Spinal cord (tissue), 10 donors: ENCODE results near the gene MRPS11. TPM values are rescaled to one million over a fixed set of nuclear protein-coding genes. Genes with fewer than 3 reads are reported as not detected.
"Not testable (repeated sequence)": the region's sequence is repeated elsewhere in the genome, so short reads cannot be mapped to it uniquely, and the experiment has no call there.

Experiments
- DNase-seq, 6 donors: peaks; one replicate each; pipeline versions ENCODE4 v3.0.0 to v3.0.0-alpha.2; 2013 to 2015; ENCODE audit warnings: low spot score in 6 of 6, low read depth in 4 of 6
- H3K27ac ChIP-seq: one replicate; pipeline ENCODE4 v1.5.1; 2013; ENCODE audit warnings: low read depth, low read length, control low read depth
- H3K27me3 ChIP-seq: one replicate; pipeline ENCODE4 v1.6.1; 2013; ENCODE audit warnings: low read length; ENCODE audit not compliant: control insufficient read depth, insufficient read depth
- H3K36me3 ChIP-seq: one replicate; pipeline ENCODE4 v1.6.1; 2013; ENCODE audit warnings: low read length; ENCODE audit not compliant: control insufficient read depth, insufficient read depth
- H3K4me1 ChIP-seq: one replicate; pipeline ENCODE4 v1.6.1; 2013; ENCODE audit warnings: low read length; ENCODE audit not compliant: control insufficient read depth, insufficient read depth
- H3K4me3 ChIP-seq: one replicate; pipeline ENCODE4 v1.5.1; 2013; ENCODE audit warnings: low read depth, low read length, control low read depth
- H3K9me3 ChIP-seq: one replicate; pipeline ENCODE4 v1.6.1; 2013; ENCODE audit warnings: low read length; ENCODE audit not compliant: control insufficient read depth, insufficient read depth
- WGBS: methylation state at CpG from one replicate; pipeline ENCODE4 v1.1.5; 2013; ENCODE audit warnings: missing lambda C conversion rate; ENCODE audit not compliant: insufficient coverage; 5-methylcytosine and 5-hydroxymethylcytosine counted together
- polyA plus RNA-seq, 2 donors: library from polyadenylated mRNA; unstranded; fragments of 120-200 nt; gene quantifications; one replicate each; pipeline ENCODE4 v1.2.1, GENCODE V29; 2013; ENCODE audit not compliant: insufficient read length in 2 of 2
- total RNA-seq, 2 donors: library from RNA; depleted of rRNA in 1 of 2; stranded (reverse); fragments of 120-200 nt in 1 of 2; fragments of >200 nt in 1 of 2; gene quantifications; one replicate each; pipeline versions ENCODE4 v1.2.3 to v1.2.4, GENCODE V29; 2013 to 2014
- donor health status: healthy.

Gene MRPS11
- total and polyA plus RNA-seq, 4 donors = 22.5 to 70.7 (median 61.4) TPM

GRCh38 chr15:88433046-88433685 lies 34.3 kb upstream of the MRPS11 start:
- H3K36me3 ChIP-seq = no peaks in the 10 kb centered on the region
- H3K9me3 ChIP-seq = no peaks in the 10 kb centered on the region
- H3K4me3 ChIP-seq = no peak overlapping the region
- H3K27ac ChIP-seq = no peak overlapping the region
- H3K4me1 ChIP-seq = no peaks in the 10 kb centered on the region
- WGBS = 91% methylated on average over 6 of the region's 7 CpGs
- H3K27me3 ChIP-seq = no peaks in the 10 kb centered on the region
- no peak for DNase-seq

GRCh38 chr15:88434106-88434505 lies 33.4 kb upstream of the MRPS11 start:
- H3K4me3 ChIP-seq, H3K36me3 ChIP-seq, H3K4me1 ChIP-seq, H3K27ac ChIP-seq, DNase-seq, H3K27me3 ChIP-seq, H3K9me3 ChIP-seq: not testable (repeated sequence)
- 43% methylated on average over 1 of the region's 5 CpGs for whole genome bisulfite sequencing

- Histone ChIP-seq H3K9me3 (no peaks in the 10 kb centered on the region), H3K4me1 (no peaks in the 10 kb centered on the region), H3K27ac (no peak overlapping the region), H3K27me3 (no peaks in the 10 kb centered on the region), H3K4me3 (no peak overlapping the region), H3K36me3 (no peaks in the 10 kb centered on the region)
- DNase-seq = no peak
- 94% methylated on average over 4 of the region's 5 CpGs for WGBS
Measured at GRCh38 chr15:88438181-88438580, 29.3 kb upstream of the MRPS11 start.

- WGBS = 100% methylated on average over 1 of the region's 1 CpG
- Histone ChIP-seq H3K4me3 (no peak overlapping the region), H3K27ac (no peak overlapping the region), H3K9me3 (peaks cover 3% of the 10 kb centered on the region), H3K4me1 (no peaks in the 10 kb centered on the region), H3K36me3 (no peaks in the 10 kb centered on the region), H3K27me3 (no peaks in the 10 kb centered on the region)
- DNase-seq = no peak
Measured at GRCh38 chr15:88440021-88440420, 27.5 kb upstream of the MRPS11 start.

- H3K27ac ChIP-seq = no peak overlapping the region
- H3K4me1 ChIP-seq = no peaks in the 10 kb centered on the region
- no peak for DNase-seq
- H3K4me3 ChIP-seq = no peak overlapping the region
- no peaks in the 10 kb centered on the region for H3K36me3 ChIP-seq
- peaks cover 3% of the 10 kb centered on the region for H3K9me3 ChIP-seq
- no CpG with 5 or more reads among the region's 2 CpGs for WGBS
- no peaks in the 10 kb centered on the region for H3K27me3 ChIP-seq
Measured at GRCh38 chr15:88441076-88441730, 26.3 kb upstream of the MRPS11 start.

- H3K27me3 ChIP-seq = no peaks in the 10 kb centered on the region
- H3K36me3 ChIP-seq = no peaks in the 10 kb centered on the region
- H3K9me3 ChIP-seq = peaks cover 3% of the 10 kb centered on the region
- H3K4me3 ChIP-seq = no peak overlapping the region
- H3K4me1 ChIP-seq = peaks cover 3% of the 10 kb centered on the region
- peak in 1 of 6 donors; percentile 11 for DNase-seq
- WGBS = no CpG with 5 or more reads among the region's 1 CpG
- H3K27ac ChIP-seq = no peak overlapping the region
Measured at GRCh38 chr15:88447206-88447605, 20.3 kb upstream of the MRPS11 start.

GRCh38 chr15:88447741-88448140 lies 19.8 kb upstream of the MRPS11 start:
- Histone ChIP-seq H3K27ac (no peak overlapping the region), H3K27me3 (no peaks in the 10 kb centered on the region), H3K4me1 (peaks cover 3% of the 10 kb centered on the region), H3K4me3 (no peak overlapping the region), H3K36me3 (no peaks in the 10 kb centered on the region), H3K9me3 (peaks cover 3% of the 10 kb centered on the region)
- 100% methylated on average over 1 of the region's 1 CpG for WGBS
- no peak for DNase-seq

GRCh38 chr15:88448991-88449461 lies 18.5 kb upstream of the MRPS11 start:
- no peak for DNase-seq
- 69% methylated on average over 5 of the region's 5 CpGs for WGBS
- no peak overlapping the region for H3K4me3 ChIP-seq
- no peaks in the 10 kb centered on the region for H3K36me3 ChIP-seq
- H3K27me3 ChIP-seq = no peaks in the 10 kb centered on the region
- H3K4me1 ChIP-seq = peaks cover 6% of the 10 kb centered on the region
- H3K27ac ChIP-seq = no peak overlapping the region
- H3K9me3 ChIP-seq = no peaks in the 10 kb centered on the region

GRCh38 chr15:88449581-88449980 lies 17.9 kb upstream of the MRPS11 start:
- peaks cover 6% of the 10 kb centered on the region for H3K4me1 ChIP-seq
- H3K36me3 ChIP-seq = no peaks in the 10 kb centered on the region
- H3K27ac ChIP-seq = no peak overlapping the region
- H3K27me3 ChIP-seq = no peaks in the 10 kb centered on the region
- whole genome bisulfite sequencing = 92% methylated on average over 6 of the region's 8 CpGs
- no peaks in the 10 kb centered on the region for H3K9me3 ChIP-seq
- H3K4me3 ChIP-seq = no peak overlapping the region
- no peak for DNase-seq
